ENCODE data around the gene TMEM30B.

DNA sequence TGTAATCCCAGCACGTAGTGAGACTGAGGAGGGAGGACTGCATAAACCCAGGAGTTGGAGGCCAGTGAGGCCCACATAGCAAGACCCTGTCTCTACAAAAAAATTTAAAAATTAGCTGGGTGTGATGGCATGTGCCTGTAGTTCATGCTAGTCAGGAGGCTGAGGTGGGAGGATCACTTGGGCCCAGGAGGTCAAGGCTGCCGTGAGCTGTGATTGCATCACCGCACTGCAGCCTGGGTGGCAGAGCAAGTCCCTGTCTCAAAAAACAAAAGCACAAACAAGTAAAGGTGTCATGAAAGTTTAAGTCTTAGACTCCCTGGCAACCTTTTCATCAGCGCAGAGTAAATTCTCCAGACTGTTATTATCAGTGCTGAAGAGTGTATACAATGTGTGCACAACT lies 10.4 kb downstream of the TMEM30B start:
- TF ChIP-seq, protein P1, sequence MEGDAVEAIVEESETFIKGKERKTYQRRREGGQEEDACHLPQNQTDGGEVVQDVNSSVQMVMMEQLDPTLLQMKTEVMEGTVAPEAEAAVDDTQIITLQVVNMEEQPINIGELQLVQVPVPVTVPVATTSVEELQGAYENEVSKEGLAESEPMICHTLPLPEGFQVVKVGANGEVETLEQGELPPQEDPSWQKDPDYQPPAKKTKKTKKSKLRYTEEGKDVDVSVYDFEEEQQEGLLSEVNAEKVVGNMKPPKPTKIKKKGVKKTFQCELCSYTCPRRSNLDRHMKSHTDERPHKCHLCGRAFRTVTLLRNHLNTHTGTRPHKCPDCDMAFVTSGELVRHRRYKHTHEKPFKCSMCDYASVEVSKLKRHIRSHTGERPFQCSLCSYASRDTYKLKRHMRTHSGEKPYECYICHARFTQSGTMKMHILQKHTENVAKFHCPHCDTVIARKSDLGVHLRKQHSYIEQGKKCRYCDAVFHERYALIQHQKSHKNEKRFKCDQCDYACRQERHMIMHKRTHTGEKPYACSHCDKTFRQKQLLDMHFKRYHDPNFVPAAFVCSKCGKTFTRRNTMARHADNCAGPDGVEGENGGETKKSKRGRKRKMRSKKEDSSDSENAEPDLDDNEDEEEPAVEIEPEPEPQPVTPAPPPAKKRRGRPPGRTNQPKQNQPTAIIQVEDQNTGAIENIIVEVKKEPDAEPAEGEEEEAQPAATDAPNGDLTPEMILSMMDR (conservative IDR thresholded peaks at IDR 0.05; ENCODE audit: low read depth, low read length) = no peak
- no peak for TF ChIP-seq POLR2A (IDR thresholded peaks at IDR 0.05; ENCODE audit: low read depth, low read length)
- TF ChIP-seq MXI1 (IDR thresholded peaks at IDR 0.05; ENCODE audit: borderline replicate concordance, low read depth, low read length) = no peak
- no peak for TF ChIP-seq BHLHE40 (IDR thresholded peaks at IDR 0.05; ENCODE audit: low read depth, low read length)
- TF ChIP-seq, protein P2, sequence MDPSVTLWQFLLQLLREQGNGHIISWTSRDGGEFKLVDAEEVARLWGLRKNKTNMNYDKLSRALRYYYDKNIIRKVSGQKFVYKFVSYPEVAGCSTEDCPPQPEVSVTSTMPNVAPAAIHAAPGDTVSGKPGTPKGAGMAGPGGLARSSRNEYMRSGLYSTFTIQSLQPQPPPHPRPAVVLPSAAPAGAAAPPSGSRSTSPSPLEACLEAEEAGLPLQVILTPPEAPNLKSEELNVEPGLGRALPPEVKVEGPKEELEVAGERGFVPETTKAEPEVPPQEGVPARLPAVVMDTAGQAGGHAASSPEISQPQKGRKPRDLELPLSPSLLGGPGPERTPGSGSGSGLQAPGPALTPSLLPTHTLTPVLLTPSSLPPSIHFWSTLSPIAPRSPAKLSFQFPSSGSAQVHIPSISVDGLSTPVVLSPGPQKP (IDR thresholded peaks at IDR 0.05; ENCODE audit: borderline replicate concordance, low read depth, low read length) = no peak
- no peak for TF ChIP-seq CHD1 (IDR thresholded peaks at IDR 0.05; ENCODE audit: low read depth, low read length)
- no peak for TF ChIP-seq SMC3 (IDR thresholded peaks at IDR 0.05; ENCODE audit: low read depth, low read length)
- no peak for TF ChIP-seq RFX5 (IDR thresholded peaks at IDR 0.05; ENCODE audit: low read depth, low read length)
- TF ChIP-seq RCOR1 (IDR thresholded peaks at IDR 0.05; ENCODE audit: insufficient replicate concordance, low read length) = no peak
- TF ChIP-seq MAFK (IDR thresholded peaks at IDR 0.05; ENCODE audit: low read depth, low read length) = no peak
- no peak for TF ChIP-seq MAZ (IDR thresholded peaks at IDR 0.05; ENCODE audit: borderline replicate concordance, low read depth, low read length)
- TF ChIP-seq, protein P3, sequence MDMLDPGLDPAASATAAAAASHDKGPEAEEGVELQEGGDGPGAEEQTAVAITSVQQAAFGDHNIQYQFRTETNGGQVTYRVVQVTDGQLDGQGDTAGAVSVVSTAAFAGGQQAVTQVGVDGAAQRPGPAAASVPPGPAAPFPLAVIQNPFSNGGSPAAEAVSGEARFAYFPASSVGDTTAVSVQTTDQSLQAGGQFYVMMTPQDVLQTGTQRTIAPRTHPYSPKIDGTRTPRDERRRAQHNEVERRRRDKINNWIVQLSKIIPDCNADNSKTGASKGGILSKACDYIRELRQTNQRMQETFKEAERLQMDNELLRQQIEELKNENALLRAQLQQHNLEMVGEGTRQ (IDR thresholded peaks at IDR 0.05; ENCODE audit: low read depth, low read length) = no peak
- TF ChIP-seq CEBPB (IDR thresholded peaks at IDR 0.05; ENCODE audit: low read depth, low read length) = peak; percentile 7; the same call in 1 of the 2 replicates

Data from IMR-90 (cell line).